ENCODE measurements around the gene TLE3.

Gene TLE3

DNA sequence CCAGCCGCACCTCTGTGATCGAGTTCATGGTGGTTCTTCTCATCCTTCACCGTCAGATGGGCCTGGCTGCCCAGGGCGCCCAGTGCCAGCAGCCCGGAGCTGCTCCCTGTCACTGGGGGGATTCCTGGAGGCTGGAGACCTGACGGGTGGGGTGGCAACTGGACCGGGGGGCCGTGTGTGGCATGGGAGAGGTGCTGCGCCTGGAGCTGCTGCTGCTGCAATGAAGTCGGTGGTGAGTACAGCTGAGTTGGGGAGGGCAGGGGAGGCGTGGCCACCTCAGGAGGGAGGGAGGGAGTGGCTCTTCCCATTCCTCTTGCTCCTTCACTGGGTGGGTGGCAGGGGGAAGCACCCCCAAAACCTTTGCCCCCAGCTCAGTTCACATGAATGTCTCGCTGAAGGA, 31.7 kb downstream of the TLE3 start:
- no peak for FAIRE-seq

DNA sequence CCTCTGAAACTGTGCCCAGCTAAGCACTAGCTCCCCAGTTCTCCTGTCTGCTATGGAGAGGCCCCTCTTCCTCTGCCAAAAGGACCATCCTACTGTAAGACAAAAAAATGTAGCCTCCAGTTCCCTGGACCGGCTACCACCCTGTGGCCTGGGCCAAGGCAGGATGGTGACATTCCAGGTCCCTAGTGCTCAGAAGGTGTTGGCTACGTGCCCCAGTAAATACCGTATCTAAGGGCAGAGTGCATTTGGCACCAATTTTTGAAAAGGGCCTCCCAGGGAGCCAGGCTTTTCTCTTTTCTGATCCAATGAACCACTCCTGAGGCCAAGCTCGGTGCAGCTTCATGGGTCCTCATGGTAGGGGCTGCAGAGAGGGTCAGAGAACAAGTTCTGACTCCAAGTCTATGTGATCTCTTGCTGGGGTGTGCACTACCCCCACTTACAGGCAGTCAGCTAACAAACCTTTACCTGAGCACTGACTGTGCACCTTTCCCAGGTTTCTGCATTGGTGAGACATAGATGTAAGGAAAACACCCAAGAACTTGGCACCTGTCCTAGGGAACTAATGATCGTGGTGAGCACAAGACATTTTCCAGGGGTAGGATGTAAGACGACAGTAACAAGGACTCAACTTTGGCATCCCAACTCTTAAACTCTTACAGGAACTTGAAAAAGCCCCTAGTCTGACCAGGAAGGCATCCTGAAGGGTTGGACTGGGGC, 32.6 kb downstream of the TLE3 start:
- DNase-seq (ENCODE audit: insufficient read length, low spot score) (no peak), FAIRE-seq (no peak)

More for the DNA sequence above, 31.7 kb downstream of the TLE3 start:
- no peak for DNase-seq (ENCODE audit: insufficient read length, low spot score)

DNA sequence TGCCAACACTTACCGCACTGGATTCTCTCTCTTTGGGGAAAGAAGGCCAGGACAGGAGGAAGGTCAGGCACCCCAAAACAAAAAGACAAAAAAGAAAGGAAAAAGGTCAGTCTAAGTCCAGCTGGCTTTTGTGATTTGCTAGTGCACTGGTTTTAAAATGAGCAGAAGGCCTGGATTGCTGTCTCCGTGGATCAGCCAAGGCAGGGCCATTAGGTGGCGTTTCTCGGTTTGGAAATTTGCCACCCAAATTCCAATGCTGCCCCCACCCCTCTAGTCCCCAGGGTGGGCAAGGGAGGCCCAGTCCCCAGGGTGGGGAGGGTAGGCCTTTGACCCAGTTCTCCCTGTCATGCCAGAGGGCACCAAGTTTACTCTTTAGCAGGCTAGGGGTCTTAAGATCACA, 33.3 kb downstream of the TLE3 start:
- DNase-seq (ENCODE audit: insufficient read length, low spot score): no peak
- FAIRE-seq: no peak

DNA sequence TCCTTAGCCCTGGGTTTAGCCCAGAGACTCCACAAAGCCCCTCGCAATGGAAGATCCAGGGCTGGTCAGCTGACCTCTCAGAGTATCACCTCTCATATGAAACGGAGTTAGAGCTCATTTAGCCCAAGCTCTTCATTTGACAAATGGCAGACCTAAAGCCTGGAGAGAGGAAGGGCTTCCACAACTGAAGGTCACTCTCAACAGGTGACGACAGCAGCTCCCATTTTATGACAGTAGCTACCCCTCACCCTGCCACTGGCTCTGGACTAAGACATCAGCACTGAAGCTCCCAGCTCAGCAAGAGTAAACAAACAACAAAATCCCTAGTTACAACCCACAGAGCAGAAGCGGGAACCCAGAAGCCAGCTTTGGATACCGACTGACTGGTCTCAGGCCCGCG, 33.7 kb downstream of the TLE3 start:
- FAIRE-seq (no peak), DNase-seq (ENCODE audit: insufficient read length, low spot score) (no peak)

DNA sequence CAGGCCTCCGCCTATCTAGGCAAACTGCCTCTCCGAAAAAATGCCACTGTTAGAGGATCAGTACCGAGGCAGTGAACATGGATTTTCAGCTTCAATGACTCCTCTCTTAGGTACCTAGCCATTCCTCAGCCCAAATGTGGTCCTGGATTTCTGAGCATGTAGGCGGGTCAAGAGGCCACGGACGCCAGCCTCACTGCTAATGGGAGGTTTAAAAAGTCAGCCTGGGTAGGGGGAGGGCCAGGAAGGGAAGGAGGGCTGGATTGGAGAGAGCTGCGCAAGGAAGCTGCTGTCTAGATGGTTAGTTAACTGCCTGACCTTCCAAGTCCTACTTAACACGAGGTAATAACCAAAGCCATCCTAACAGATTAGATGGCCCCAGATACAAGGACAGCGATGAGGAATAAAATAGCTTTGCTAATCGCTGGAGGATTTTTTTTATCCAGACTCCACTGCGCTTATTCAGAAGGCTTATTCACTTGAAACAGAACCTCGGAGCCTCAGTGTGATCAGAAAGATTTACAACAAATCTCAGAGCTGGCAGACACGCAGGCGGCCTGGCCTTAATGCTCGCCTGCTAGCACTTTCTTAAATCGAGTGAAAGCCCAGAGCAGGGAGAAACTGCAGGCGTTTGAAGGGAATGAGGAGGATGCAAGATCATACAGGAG, 34.3 kb downstream of the TLE3 start:
- FAIRE-seq (peak; percentile 16), DNase-seq (ENCODE audit: insufficient read length, low spot score) (no peak)

DNA sequence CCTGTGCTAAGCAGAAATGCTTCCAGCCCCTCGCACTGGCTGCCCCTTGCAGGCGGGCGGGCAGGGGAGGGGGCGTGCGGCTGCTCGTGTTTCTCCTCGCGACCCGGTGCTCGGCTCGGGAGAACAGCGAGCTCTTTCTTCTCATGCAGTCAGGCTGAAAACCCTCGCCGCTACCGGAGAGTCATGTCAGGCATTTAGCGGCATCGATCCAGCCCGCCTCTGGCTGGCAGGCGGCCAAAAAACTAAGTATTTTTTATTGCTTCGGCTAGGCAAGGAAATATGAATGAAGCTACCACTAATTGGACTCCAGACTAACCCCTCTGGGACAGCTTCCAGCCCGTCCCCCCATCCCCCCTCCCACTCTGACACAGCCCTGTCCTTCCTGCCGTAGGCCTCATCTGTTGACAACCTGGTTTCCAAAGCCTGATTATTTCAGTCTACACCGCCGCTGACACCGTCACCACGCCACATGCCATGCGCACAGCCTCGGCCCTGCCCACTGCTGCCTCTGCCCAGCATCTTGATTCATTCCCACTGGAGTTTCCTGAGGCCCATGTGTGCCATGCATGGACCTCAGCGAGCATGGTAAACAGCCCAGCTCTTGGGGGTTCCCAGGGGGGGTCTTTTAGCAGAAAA, 35.3 kb downstream of the TLE3 start:
- DNase-seq (ENCODE audit: insufficient read length, low spot score) (no peak), FAIRE-seq (no peak)

DNA sequence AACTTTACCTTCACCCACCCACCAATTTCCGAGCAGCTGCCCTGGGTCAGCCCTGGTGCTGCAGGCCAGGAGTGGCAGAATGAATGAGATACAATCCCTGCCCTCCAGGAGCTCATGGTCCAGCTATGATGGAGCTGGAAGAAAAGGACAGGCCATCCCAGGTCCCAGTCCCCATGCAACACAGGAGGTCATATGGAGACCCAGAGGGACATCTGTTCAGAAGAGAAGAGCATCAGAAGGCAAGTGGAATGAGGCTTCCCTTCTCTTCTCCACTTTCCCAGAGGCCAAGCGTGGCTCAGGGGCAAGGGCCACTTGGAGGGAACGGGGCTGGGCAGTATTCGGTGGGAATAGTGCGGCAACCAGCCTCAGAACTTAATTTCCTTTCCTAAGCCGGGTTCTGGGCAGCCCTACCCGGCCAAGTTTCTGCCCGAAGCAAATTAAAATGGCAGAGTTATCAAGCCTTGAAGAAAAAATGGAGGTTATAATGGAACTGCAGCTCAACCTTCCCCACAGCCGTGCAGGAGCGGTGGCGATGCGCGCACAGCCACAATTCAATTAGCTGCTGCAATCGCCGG, 35.9 kb downstream of the TLE3 start:
- no peak for DNase-seq (ENCODE audit: insufficient read length, low spot score)
- FAIRE-seq: no peak

DNA sequence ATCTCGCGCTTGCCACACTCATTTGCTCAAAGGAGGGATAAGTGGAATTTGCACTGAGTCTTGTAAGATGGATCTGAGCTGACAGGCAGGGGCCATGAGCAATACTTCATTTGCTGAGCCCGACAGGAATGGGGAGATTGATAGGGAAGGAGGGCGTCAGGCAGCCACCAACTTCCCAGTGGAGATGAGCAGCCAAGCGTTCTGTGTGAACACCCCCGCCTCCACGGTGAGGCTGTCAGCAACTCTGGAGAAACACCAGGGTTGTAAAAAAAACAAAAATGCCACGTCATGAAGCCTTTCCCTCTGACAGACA, 36.8 kb downstream of the TLE3 start:
- FAIRE-seq: no peak
- no peak for DNase-seq (ENCODE audit: insufficient read length, low spot score)

DNA sequence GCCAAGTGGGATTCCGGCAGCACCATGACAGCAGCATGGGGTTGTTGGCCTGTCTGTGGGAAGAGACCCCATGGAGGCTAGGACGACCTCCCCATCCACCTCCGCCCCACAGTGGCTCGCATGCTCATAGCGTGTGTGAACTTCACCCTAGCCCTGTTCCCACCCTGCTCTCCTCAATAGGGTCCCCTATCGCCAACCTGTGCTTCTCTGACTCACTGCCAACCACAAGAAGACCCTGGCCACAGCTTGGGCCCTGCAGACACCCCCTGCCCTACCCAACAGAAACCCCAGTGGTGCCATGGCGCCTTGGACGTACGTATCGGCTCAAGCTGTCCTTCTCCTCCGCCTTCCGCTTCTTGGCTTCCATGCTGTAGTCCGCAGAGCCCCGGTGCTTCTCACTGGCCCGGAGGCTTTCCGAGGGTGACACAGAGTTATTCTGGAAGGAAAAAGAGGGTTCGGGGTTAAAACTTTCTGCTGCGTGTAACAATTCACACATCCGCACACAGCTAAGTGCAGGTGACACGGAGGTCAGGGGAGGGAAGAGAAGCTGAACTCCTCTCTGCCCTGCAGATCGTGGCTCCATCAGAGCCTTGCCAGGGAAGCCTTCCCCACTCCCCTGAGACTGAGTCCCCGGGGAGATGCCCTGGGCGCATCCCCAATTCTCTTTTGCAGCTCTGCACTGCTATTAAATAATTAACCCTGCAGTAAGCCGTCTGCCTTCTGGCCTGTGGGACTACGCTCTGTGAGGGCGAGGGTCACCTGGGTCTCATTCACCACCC, 37.3 kb downstream of the TLE3 start:
- FAIRE-seq (no peak), DNase-seq (ENCODE audit: insufficient read length, low spot score) (no peak)

DNA sequence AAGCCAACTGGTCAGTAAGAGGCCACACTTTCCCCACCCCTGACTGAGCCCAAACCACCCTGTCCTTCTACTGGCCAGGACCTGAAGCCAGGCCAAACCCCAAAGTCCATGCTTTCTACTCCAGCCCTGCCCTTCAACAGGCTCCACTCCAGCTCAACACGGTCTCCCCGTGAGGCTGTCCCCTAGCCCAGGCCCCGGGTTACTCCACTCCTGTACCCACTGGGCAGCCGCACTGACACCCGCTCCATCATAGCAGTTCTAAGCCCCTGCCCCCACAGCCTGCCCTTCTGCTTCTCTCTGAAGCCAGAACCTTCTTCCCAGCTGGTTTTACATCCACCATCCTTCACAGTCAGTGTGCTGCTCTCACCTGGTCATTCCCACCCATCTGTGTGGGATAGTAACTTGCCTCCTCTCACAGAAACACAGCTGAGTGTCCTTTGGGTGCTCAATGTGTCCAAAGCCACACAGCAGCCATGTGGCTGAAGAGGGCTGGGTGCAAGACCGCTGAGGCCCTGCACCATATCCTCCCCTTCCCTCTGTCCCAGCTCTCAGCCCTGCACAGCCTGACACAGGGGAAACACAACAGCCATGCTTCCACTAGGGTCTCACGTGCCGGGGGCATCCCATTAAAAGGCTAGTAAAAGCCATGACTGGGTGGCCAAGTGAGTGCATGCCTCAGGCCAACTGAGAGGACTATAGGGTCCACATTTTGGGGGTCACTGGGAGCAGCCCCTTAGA, 38.1 kb downstream of the TLE3 start:
- no peak for DNase-seq (ENCODE audit: insufficient read length, low spot score)
- no peak for FAIRE-seq

DNA sequence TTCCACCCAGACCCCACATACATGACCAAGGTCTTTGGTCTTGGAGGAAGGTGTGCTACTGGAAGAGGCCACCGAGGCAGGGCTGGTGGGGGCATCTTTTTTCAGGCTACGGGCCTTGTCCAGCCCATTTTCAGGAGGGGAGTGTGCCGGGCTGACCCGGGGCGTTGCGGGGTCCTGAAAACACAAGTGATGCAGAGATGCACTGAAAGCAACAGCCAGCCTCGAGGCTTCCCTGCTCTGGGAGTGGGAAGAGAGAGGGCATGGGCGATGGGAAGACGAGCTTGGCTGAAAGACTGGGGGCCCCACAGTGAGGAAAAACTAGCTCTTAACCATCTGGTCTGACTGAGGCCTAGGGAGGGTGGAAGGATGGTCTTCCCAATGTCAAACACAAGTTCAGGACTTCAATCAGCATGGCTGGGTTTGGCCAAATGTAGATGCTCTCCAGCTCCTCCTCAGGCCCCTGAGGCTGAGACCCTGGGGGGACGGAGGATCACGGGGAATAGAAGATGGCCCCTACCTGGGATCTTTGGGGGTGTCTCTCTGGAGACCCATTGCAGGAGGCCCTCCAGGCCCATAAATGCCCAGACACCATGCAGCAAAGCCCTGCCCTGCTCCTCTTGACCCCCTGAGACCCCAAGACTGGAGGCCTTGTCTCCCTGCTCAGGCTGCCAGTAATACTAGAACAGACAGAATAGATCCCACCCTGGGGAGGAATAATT, 38.9 kb downstream of the TLE3 start:
- FAIRE-seq (no peak), DNase-seq (ENCODE audit: insufficient read length, low spot score) (no peak)

DNA sequence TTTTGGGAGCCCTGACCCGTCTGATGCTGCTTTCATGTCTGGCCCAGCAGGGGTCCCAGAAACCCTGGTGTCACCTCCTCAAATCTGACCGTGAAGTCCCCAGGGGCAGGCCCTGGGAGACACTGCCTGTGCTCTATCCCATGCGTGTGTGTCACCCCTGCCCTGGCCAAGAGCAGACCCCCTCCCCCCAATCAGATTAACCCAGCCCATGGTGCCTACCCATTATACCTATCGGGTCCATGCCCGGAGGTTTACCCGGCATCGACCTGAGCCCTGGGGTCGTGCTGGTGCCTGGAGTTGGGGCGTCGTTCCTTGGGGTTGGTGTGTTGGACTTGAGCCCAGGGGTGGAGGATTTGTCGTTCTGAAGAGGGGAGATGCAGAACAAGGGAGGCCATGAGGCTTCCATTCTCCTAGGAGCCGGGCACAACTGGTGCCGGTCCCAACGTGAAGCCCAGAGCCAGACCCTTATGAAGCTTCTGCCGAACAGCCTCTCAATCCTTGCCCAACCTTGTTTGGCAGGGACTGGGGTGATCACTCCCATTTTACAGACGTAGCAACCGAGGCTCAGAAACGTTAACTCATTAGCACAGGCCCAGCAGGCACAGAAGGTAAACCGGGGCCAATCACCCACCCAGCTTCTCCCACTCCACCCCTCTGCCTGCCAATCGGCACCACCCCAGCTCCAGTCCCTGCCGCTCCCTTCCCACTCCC, 39.6 kb downstream of the TLE3 start:
- DNase-seq (ENCODE audit: insufficient read length, low spot score): no peak
- FAIRE-seq: no peak

DNA sequence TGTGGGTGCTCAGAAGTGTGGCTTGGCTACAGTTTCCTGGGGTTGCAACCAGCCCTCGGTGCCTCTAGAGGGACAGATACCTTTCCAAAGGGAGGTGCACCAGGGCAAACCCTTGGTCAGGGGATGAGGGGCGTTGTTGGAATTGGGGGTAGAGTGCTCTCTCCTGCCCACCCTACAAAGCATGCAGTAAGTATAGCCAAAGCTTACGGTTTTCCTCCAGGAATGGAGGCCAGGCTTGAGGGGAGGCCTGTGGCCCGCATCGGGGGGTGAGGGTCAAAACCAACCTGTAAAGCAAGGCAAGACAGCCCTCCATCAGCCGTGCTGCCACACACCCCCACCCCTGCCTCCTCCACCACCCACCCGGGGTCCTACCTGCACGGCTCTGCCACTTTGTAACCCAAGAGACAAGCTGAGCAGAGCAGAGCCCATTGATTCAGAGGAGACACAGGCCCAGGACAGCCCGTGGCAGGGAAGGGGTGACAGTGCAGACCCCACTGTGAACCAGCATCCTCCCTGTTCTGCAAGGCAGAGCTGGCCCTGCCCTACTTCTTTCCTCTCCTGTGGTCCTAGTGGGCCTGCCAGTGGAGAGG, 41.5 kb downstream of the TLE3 start:
- no peak for FAIRE-seq
- no peak for DNase-seq (ENCODE audit: insufficient read length, low spot score)

DNA sequence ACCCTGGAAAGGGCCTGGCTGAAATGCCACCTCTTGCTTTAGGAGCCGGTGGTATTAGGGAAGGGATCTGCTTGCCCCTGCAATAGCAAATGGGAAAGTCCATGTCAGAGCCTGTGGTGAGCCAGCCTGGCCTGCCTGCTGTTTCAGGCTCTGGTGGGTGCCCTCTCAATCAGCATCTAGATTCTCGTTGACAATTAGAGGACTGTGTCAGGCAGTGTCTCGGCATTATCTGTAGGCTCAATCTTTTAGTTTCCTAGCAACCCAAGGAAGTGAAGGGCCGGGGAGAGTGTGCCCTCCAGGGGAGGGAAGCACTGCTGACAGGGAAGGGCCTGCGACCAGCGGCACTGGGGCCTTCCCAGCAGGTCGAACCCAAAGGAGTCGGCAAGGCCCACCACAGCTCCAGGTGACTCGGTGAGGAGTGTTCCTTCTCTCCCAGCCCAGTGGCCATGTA, 42.1 kb downstream of the TLE3 start:
- FAIRE-seq: no peak

DNA sequence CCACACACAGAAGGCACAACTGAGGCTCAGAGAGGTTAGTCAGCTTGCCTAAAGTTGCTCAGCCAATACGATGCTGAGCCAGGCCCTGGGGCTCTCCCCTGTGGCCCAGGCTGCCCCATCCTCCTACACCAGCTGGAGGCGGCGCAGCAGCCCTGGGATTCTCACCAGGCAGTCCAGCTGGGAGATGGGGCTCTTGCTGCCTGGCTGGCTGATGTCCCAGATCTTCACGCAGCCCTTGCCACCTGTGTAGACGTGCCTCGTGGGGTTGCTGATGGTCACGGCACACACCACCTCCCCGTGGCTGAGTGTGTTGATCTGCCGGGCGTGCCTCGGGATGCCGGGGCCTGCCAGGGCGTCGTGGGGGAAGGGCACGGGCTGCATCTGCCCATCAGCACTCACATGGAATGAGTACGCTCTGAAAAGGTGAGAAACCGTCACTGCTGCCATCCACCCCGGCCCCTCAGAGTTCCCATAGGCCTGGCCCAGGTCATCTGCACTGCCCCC, 42.8 kb downstream of the TLE3 start:
- no peak for DNase-seq (ENCODE audit: insufficient read length, low spot score)
- FAIRE-seq: no peak

More for the DNA sequence above, 42.1 kb downstream of the TLE3 start:
- DNase-seq (ENCODE audit: insufficient read length, low spot score): no peak

DNA sequence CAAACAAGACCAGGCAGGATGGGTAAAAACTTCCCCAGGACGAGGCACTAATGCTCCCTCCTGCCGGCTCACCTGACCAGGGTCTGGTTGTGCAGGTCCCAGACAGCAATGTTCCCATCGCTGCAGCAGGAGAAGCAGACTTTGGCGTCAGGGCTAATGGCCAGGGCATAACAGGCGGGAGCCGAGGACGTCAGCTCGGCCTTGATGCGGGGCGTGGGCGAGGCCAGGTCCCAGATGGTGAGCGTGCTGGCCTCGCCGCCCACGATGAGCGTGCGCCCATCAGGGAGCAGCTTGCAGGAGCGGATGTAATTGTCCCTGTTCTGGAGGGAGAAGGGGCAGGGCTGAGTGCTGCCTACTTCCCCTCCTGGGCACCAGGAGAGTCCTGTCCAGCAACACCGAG, 43.4 kb downstream of the TLE3 start:
- DNase-seq (ENCODE audit: insufficient read length, low spot score): no peak

DNA sequence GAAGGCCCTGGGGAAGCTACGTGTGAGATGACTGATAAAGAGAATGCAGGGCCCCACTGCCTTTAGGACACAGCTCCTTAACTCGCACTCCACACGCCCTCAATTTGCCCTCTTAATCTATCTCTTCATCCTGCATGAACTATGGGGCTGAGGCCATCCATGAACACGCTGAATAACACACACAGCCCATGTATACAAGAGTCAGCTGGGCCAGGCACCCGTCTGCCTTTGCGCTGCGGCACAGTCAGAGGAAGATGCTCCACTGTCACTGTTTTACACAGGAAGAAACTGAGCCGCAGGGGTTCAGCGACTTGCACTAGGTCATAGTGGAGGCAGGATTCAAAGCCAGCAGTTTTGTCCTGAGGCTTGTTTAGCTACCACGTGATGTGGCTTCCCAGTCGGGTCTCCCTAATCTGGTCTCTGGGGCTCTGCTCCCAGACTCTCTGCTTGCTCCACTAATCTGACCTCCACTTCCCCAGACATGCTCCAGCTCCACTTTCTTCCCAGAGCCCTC, 43.9 kb downstream of the TLE3 start:
- no peak for FAIRE-seq

More for the DNA sequence above, 43.4 kb downstream of the TLE3 start:
- FAIRE-seq: no peak

DNA sequence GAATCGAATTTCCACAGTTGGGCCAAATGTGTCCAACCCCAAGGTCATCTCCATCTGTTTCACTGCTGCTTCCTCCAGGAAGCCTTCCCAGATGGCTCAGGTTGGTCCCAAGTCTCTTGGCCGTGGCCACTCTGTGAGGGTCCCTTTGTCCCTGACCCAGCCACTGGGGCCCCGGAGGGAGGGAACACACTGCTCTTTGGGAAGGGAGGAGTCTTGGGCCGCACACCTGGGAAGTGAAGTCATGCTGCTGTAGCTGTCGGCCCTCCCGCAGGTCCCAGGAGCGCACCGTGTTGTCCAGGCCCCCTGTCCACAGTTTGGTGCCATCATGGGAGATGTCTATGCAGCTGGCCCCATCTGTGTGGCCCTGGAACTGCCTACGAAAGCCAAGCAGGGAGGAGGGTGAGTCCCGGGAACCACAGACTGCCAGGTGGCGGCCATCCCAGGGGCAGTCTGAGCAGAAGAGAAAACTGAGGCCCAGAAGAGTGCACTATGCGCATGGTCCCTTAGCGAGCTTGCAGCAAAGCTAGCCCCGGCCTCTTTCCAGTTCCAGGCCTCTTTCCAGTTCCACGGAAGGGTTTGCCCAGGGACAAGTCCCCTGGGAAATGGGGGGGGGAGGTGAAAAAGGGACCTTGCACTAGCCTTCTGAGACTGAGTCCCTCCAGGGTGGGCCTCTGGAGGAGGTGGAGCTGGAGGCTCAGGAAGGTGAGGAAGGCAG, 44.6 kb downstream of the TLE3 start:
- DNase-seq (ENCODE audit: insufficient read length, low spot score) (no peak), FAIRE-seq (no peak)

More for the DNA sequence above, 43.9 kb downstream of the TLE3 start:
- DNase-seq (ENCODE audit: insufficient read length, low spot score): no peak

Measured in HTR-8/SVneo (cell line).